Liver (tissue), 9 donors: ENCODE data around the gene CDH22. TPM values are rescaled to one million over a fixed set of nuclear protein-coding genes. Genes with fewer than 3 reads are reported as not detected.

Source experiments
- DNase-seq: peaks from one replicate; pipeline ENCODE4 v3.0.0-alpha.2; 2017; ENCODE audit warnings: low spot score
- H3K27ac ChIP-seq, 2 donors: one replicate each; pipeline ENCODE4 v1.7.0; 2013; ENCODE audit warnings: inconsistent platforms in 2 of 2, low read length in 2 of 2, control low read depth in 1 of 2, low read depth in 1 of 2, mild to moderate bottlenecking in 1 of 2
- H3K27me3 ChIP-seq, 4 donors: one replicate each; pipeline versions ENCODE4 v1.6.1 to v1.7.0; 2013; ENCODE audit warnings: low read length in 3 of 4, inconsistent platforms in 1 of 4, mild to moderate bottlenecking in 1 of 4, moderate library complexity in 1 of 4; ENCODE audit not compliant: control insufficient read depth in 4 of 4, insufficient read depth in 4 of 4
- H3K36me3 ChIP-seq, 4 donors: one replicate each; pipeline versions ENCODE4 v1.6.1 to v1.7.0; 2013; ENCODE audit warnings: low read length in 3 of 4, mild to moderate bottlenecking in 3 of 4, low read depth in 1 of 4, moderate library complexity in 1 of 4; ENCODE audit not compliant: control insufficient read depth in 4 of 4, insufficient read depth in 3 of 4
- H3K4me1 ChIP-seq, 4 donors: one replicate each; pipeline versions ENCODE4 v1.6.1 to v1.7.0; 2013; ENCODE audit warnings: low read length in 3 of 4, mild to moderate bottlenecking in 3 of 4, moderate library complexity in 1 of 4; ENCODE audit not compliant: control insufficient read depth in 4 of 4, insufficient read depth in 4 of 4
- H3K4me3 ChIP-seq, 3 donors: one replicate each; pipeline versions ENCODE4 v1.6.1 to v1.7.0; 2013; ENCODE audit warnings: low read length in 3 of 3, control low read depth in 1 of 3, low read depth in 1 of 3, mild to moderate bottlenecking in 1 of 3
- H3K9ac ChIP-seq, 2 donors: one replicate each; pipeline ENCODE4 v1.7.0; 2013; ENCODE audit warnings: low read length in 2 of 2, mild to moderate bottlenecking in 2 of 2, moderate library complexity in 2 of 2, control low read depth in 1 of 2, low read depth in 1 of 2
- H3K9me3 ChIP-seq, 4 donors: one replicate each; pipeline versions ENCODE4 v1.6.1 to v1.7.0; 2013; ENCODE audit warnings: low read length in 3 of 4; ENCODE audit not compliant: control insufficient read depth in 4 of 4
- EGR1 ChIP-seq, 2 donors: IDR thresholded peaks; 2 replicates each; pipeline ENCODE4 v1.6.1; 2016 to 2018; ENCODE audit warnings: antibody characterized with exemption in 2 of 2, low read depth in 2 of 2
- FOXA1 ChIP-seq: IDR thresholded peaks from 2 replicates; pipeline ENCODE4 v1.6.1; 2016; ENCODE audit warnings: antibody characterized with exemption
- FOXA2 ChIP-seq: IDR thresholded peaks from 2 replicates; pipeline ENCODE4 v1.6.1; 2016; ENCODE audit warnings: antibody characterized with exemption
- GABPA ChIP-seq, 2 donors: IDR thresholded peaks in 1 of 2; conservative IDR thresholded peaks in 1 of 2; 2 replicates each; pipeline ENCODE4 v1.6.1; 2016; ENCODE audit warnings: antibody characterized with exemption in 2 of 2, mild to moderate bottlenecking in 1 of 2, moderate library complexity in 1 of 2
- HNF4A ChIP-seq, 2 donors: conservative IDR thresholded peaks; 2 replicates each; pipeline ENCODE4 v1.6.1; 2016; ENCODE audit warnings: antibody characterized with exemption in 2 of 2, mild to moderate bottlenecking in 2 of 2
- HNF4G ChIP-seq: IDR thresholded peaks from 2 replicates; pipeline ENCODE4 v1.6.1; 2016; ENCODE audit warnings: antibody characterized with exemption
- NR2F2 ChIP-seq: IDR thresholded peaks from 2 replicates; pipeline ENCODE4 v1.6.1; 2016; ENCODE audit warnings: antibody characterized with exemption
- RAD21 ChIP-seq, 2 donors: IDR thresholded peaks; 2 replicates each; pipeline ENCODE4 v1.6.1; 2016; ENCODE audit warnings: antibody characterized with exemption in 2 of 2, mild to moderate bottlenecking in 2 of 2
- RXRA ChIP-seq, 2 donors: IDR thresholded peaks; 2 replicates each; pipeline ENCODE4 v1.6.1; 2017 to 2018; ENCODE audit warnings: antibody characterized with exemption in 2 of 2, mild to moderate bottlenecking in 1 of 2
- SP1 ChIP-seq: IDR thresholded peaks from 2 replicates; pipeline ENCODE4 v1.6.1; 2018; ENCODE audit warnings: antibody characterized with exemption, mild to moderate bottlenecking
- TAF1 ChIP-seq: conservative IDR thresholded peaks from 2 replicates; pipeline ENCODE4 v1.6.1; 2016; ENCODE audit warnings: antibody characterized with exemption, mild to moderate bottlenecking
- YY1 ChIP-seq: IDR thresholded peaks from 2 replicates; pipeline ENCODE4 v1.6.1; 2016; ENCODE audit warnings: antibody characterized with exemption, mild to moderate bottlenecking
- WGBS: extraction: QIAGEN DNeasy Blood & Tissue Kit; methylation state at CpG from one replicate; pipeline ENCODE4 v1.1.7; 2013; 5-methylcytosine and 5-hydroxymethylcytosine counted together
- polyA plus RNA-seq, 2 donors: library from polyadenylated mRNA; stranded (reverse) in 1 of 2; unstranded in 1 of 2; fragments of 200-250 nt in 1 of 2; fragments of >200 nt in 1 of 2; fragmentation: Nextera tagmentation in 1 of 2; extraction: Ambion mirVana in 1 of 2; gene quantifications; one replicate each; pipeline versions ENCODE4 v1.2.1 to v1.2.3, GENCODE V29; 2013 to 2015
- total RNA-seq, 2 donors: library from RNA; depleted of rRNA; stranded (reverse); fragments of >200 nt; gene quantifications; one replicate each; pipeline ENCODE4 v1.2.3, GENCODE V29; 2014
- TF ChIP-seq, protein P1 (sequence below): fragments of 150-350 bp; IDR thresholded peaks from 2 replicates; pipeline ENCODE4 v1.5.1; 2017; ENCODE audit warnings: improper control_type of control experiment, low read depth, low read length; ENCODE audit not compliant: missing input control
- TF ChIP-seq, protein P2 (sequence below): IDR thresholded peaks from 2 replicates; pipeline ENCODE4 v1.6.1; 2016; ENCODE audit warnings: antibody characterized with exemption
- TF ChIP-seq, protein P3 (sequence below): IDR thresholded peaks from 2 replicates; pipeline ENCODE4 v1.6.1; 2016; ENCODE audit warnings: antibody characterized with exemption
- donor health status: healthy.
- donor health status: healthy.
- donor health status: healthy.
- donor health status: healthy.
- donor health status: healthy.

The CDH22 gene
- total and polyA plus RNA-seq, 4 donors: 0.02 TPM; not detected in 3

DNA sequence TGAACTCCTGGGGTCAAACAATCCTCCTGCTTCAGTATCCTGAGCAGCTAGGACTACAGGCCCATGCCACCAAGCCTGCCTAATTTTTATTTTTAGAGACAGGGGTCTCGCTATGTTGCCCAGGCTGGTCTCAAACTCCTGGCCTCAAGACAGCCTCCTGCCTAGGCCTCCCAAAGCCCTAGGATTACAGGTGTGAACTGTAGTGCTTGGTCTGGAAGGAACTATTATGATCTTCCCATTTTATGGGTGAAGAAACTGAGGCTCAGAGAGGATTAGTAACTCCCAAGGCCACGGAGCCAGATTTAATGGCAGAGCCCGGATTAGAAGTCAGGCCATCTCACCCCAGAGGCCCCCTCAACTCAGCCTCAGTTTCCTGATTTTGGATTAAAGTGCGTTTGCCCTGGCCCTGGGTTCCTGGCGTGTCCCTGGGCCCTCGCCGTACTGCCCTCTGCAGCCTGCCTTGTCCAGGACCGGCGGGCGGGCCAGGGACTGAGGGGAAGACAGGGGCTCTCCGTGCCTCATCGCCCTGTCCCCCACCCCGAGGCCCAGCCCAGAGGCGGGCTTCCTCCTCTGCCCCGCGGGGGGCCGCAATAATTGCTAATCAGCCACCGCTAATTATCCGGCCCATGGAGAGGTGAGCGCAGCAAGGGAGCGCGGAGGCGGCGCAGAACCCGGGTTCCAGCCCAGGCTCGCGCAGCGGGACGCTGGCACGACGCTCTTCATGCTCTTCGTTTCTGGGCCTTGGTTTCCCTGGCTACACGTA lies 155.3 kb downstream of the CDH22 start:
- H3K27me3 ChIP-seq: peaks cover 0 to 3% (median 0%) of the 10 kb centered on the region in 4 donors

DNA sequence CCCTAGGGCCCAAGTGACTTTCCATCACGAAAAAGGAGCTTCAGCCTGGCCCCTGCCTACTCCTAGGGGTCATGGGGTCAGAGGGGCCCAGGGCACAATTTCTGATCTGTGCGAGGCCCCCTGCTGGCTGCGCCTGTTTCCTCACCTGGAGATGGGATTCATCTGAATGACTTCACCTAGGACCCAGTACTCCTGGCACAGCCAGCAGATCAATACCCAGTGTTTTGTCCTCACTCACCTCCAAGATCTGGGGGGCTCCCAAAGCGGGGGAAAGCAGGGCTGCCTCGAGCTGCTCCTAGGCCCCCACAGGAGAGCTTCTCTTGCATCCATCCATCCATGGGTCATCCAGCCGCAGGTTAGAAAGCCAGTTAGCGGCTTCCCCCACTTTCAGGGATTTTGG lies 156.4 kb downstream of the CDH22 start:
- Histone ChIP-seq H3K27me3 (peaks cover 0 to 3% (median 0%) of the 10 kb centered on the region in 4 donors), H3K36me3 (no peaks in the 10 kb centered on the region), H3K9me3 (no peaks in the 10 kb centered on the region), H3K4me1 (no peaks in the 10 kb centered on the region), H3K4me3 (no peak overlapping the region), H3K27ac (no peak overlapping the region), H3K9ac (no peak overlapping the region)
- TF ChIP-seq FOXA2: no peak
- TF ChIP-seq, protein P1, sequence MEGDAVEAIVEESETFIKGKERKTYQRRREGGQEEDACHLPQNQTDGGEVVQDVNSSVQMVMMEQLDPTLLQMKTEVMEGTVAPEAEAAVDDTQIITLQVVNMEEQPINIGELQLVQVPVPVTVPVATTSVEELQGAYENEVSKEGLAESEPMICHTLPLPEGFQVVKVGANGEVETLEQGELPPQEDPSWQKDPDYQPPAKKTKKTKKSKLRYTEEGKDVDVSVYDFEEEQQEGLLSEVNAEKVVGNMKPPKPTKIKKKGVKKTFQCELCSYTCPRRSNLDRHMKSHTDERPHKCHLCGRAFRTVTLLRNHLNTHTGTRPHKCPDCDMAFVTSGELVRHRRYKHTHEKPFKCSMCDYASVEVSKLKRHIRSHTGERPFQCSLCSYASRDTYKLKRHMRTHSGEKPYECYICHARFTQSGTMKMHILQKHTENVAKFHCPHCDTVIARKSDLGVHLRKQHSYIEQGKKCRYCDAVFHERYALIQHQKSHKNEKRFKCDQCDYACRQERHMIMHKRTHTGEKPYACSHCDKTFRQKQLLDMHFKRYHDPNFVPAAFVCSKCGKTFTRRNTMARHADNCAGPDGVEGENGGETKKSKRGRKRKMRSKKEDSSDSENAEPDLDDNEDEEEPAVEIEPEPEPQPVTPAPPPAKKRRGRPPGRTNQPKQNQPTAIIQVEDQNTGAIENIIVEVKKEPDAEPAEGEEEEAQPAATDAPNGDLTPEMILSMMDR: no peak
- TF ChIP-seq RXRA (IDR thresholded peaks at IDR 0.05): no peak
- no peak for TF ChIP-seq GABPA (IDR thresholded peaks at IDR 0.05 in 1 of 2, conservative IDR thresholded peaks at IDR 0.05 in 1 of 2)
- no peak for TF ChIP-seq TAF1
- 71% methylated on average over 7 of the region's 7 CpGs for WGBS
- DNase-seq: no peak

More for the DNA sequence above, 155.3 kb downstream of the CDH22 start:
- Histone ChIP-seq H3K4me3 (no peak overlapping the region), H3K9me3 (no peaks in the 10 kb centered on the region), H3K9ac (no peak overlapping the region), H3K36me3 (no peaks in the 10 kb centered on the region), H3K4me1 (no peaks in the 10 kb centered on the region), H3K27ac (no peak overlapping the region)
- no peak for DNase-seq
- TF ChIP-seq RAD21 (IDR thresholded peaks at IDR 0.05) (no peak), RXRA (IDR thresholded peaks at IDR 0.05) (no peak), YY1 (no peak), FOXA1 (no peak), NR2F2 (no peak), HNF4A (conservative IDR thresholded peaks at IDR 0.05) (no peak), GABPA (IDR thresholded peaks at IDR 0.05 in 1 of 2, conservative IDR thresholded peaks at IDR 0.05 in 1 of 2) (no peak), TAF1 (no peak), SP1 (no peak), HNF4G (no peak)
- TF ChIP-seq, protein P1: no peak
- TF ChIP-seq, protein P2, sequence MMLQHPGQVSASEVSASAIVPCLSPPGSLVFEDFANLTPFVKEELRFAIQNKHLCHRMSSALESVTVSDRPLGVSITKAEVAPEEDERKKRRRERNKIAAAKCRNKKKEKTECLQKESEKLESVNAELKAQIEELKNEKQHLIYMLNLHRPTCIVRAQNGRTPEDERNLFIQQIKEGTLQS: no peak
- WGBS: 68% methylated on average over 33 of the region's 33 CpGs

DNA sequence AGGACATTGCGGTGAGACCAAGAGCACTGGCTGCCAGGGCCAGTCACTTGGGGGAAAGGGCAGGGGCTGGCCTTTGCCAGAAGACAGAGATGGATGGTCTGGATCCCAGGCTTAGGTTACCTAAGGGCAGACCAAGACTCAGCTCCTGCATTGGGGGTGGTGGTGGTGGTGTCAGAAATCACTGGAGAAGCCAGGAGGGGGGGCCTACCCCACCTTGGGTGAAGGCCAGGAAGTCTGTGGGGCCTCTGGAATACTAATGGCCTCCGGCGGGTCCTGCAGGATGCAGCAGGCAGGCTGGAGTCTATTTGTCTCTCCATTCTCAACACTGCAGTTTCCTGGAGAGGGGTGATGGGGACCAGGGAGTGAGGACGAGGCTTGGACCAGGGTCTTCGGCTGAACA lies 157.4 kb downstream of the CDH22 start:
- Histone ChIP-seq H3K27me3 (peaks cover 0 to 3% (median 0%) of the 10 kb centered on the region in 4 donors), H3K36me3 (no peaks in the 10 kb centered on the region), H3K9me3 (no peaks in the 10 kb centered on the region), H3K4me3 (no peak overlapping the region), H3K4me1 (no peaks in the 10 kb centered on the region), H3K27ac (no peak overlapping the region), H3K9ac (no peak overlapping the region)
- TF ChIP-seq EGR1 (IDR thresholded peaks at IDR 0.05; ENCODE audit: low read depth in 2 of 2) (no peak), SP1 (no peak), RXRA (IDR thresholded peaks at IDR 0.05) (no peak)
- TF ChIP-seq, protein P1: no peak
- TF ChIP-seq, protein P2: no peak
- TF ChIP-seq, protein P3, sequence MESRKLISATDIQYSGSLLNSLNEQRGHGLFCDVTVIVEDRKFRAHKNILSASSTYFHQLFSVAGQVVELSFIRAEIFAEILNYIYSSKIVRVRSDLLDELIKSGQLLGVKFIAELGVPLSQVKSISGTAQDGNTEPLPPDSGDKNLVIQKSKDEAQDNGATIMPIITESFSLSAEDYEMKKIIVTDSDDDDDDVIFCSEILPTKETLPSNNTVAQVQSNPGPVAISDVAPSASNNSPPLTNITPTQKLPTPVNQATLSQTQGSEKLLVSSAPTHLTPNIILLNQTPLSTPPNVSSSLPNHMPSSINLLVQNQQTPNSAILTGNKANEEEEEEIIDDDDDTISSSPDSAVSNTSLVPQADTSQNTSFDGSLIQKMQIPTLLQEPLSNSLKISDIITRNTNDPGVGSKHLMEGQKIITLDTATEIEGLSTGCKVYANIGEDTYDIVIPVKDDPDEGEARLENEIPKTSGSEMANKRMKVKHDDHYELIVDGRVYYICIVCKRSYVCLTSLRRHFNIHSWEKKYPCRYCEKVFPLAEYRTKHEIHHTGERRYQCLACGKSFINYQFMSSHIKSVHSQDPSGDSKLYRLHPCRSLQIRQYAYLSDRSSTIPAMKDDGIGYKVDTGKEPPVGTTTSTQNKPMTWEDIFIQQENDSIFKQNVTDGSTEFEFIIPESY: no peak
- WGBS: 61% methylated on average over 5 of the region's 5 CpGs
- no peak for DNase-seq
